Smooth muscle cell (in vitro differentiated cells): ENCODE measurements around the gene PPP6R2. TPM values are rescaled to one million over a fixed set of nuclear protein-coding genes. Genes with fewer than 3 reads are reported as not detected.

ENCODE experiments used
- DNase-seq: peaks from one replicate; lab custom pipeline; 2025; ENCODE audit not compliant: unreplicated experiment; lab: John Stamatoyannopoulos, UW
- H2AFZ ChIP-seq: fragments of 200-600 bp; sonication (generic); 2 replicates; pipeline ENCODE4 v1.6.0; 2016; ENCODE audit warnings: antibody characterized with exemption, low read depth, mild to moderate bottlenecking
- H3F3A ChIP-seq: fragments of 200-600 bp; sonication (generic); 2 replicates; pipeline ENCODE4 v1.6.0; 2017; ENCODE audit warnings: antibody characterized with exemption, low read depth
- H3K27ac ChIP-seq: fragments of 200-600 bp; sonication (generic); 2 replicates; pipeline ENCODE4 v1.5.1; 2016; ENCODE audit warnings: low read depth, mild to moderate bottlenecking
- H3K27me3 ChIP-seq: fragments of 200-600 bp; sonication (generic); 2 replicates; pipeline ENCODE4 v1.6.1; 2016; ENCODE audit warnings: low read depth, mild to moderate bottlenecking
- H3K36me3 ChIP-seq: fragments of 200-600 bp; sonication (generic); 2 replicates; pipeline ENCODE4 v1.5.1; 2016; ENCODE audit warnings: low read depth
- H3K4me1 ChIP-seq: fragments of 200-600 bp; sonication (generic); 2 replicates; pipeline ENCODE4 v1.5.1; 2016; ENCODE audit warnings: low read depth
- H3K4me2 ChIP-seq: fragments of 200-600 bp; sonication (generic); 2 replicates; pipeline ENCODE4 v1.6.0; 2016; ENCODE audit warnings: mild to moderate bottlenecking
- H3K4me3 ChIP-seq: fragments of 200-600 bp; sonication (generic); 2 replicates; pipeline ENCODE4 v1.5.1; 2016; ENCODE audit warnings: mild to moderate bottlenecking
- H3K79me2 ChIP-seq: fragments of 200-600 bp; sonication (generic); 2 replicates; pipeline ENCODE4 v1.6.0; 2016; ENCODE audit warnings: low read depth, mild to moderate bottlenecking
- H3K9ac ChIP-seq: fragments of 200-600 bp; sonication (generic); 2 replicates; pipeline ENCODE4 v1.6.0; 2016; ENCODE audit warnings: low read depth
- H3K9me3 ChIP-seq: fragments of 200-600 bp; sonication (generic); replicated peaks from 2 replicates; pipeline ENCODE4 v1.5.1; 2016; ENCODE audit warnings: low read depth
- H4K20me1 ChIP-seq: fragments of 200-600 bp; sonication (generic); 2 replicates; pipeline ENCODE4 v1.6.0; 2016; ENCODE audit warnings: low read depth
- WGBS: methylation state at CpG from one replicate; pipeline ENCODE4 v1.1.7; 2016; ENCODE audit warnings: low lambda C conversion rate; 5-methylcytosine and 5-hydroxymethylcytosine counted together
- polyA plus RNA-seq: library from polyadenylated mRNA; unstranded; fragments of >200 nt; fragmentation: Nextera tagmentation; extraction: Ambion mirVana; gene quantifications from 2 replicates; pipeline ENCODE4 v1.2.1, GENCODE V29; 2016
- total RNA-seq: library from RNA; depleted of rRNA; stranded (reverse); fragments of >200 nt; gene quantifications from 2 replicates; pipeline ENCODE4 v1.2.3, GENCODE V29; 2014
- TF ChIP-seq, protein P1 (sequence below): fragments of 200-600 bp; sonication (generic); IDR thresholded peaks from 2 replicates; pipeline ENCODE4 v1.5.1; 2017; ENCODE audit warnings: borderline replicate concordance, mild to moderate bottlenecking, antibody characterized with exemption; ENCODE audit not compliant: insufficient read depth, poor library complexity, severe bottlenecking

Gene PPP6R2
- total and polyA plus RNA-seq, 2 experiments from 2014 or later: 24.6 to 36.3 TPM

DNA sequence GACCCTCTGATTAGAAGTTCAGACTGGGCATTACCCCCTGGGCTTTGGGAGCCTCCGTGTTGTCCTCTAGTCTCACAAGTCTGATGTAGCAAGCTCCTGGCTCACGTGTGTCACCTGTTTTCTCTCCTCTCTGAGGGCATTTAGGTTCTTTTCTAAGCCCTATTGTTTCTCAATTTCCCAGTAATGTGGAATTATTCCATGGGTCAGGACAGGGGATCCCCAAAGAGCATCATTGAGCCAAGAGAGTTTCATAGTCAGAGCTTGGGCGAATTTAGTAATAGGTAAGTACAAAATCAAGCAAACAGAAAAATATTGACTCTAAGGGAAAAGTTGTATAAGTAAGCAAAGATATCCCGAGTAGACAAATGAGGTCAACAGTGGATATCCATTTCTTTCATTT lies 57.3 kb downstream of the PPP6R2 start:
- Histone ChIP-seq H3K4me1 (no peaks in the 10 kb centered on the region), H3K4me2 (no peak overlapping the region), H3K27me3 (no peaks in the 10 kb centered on the region), H3K36me3 (no peaks in the 10 kb centered on the region), H3F3A (no peaks in the 10 kb centered on the region), H2AFZ (no peak overlapping the region), H3K4me3 (no peak overlapping the region), H3K9ac (no peak overlapping the region), H3K27ac (no peak overlapping the region), H3K79me2 (peaks cover 3% of the 10 kb centered on the region), H4K20me1 (peaks cover 66% of the 10 kb centered on the region), H3K9me3 (no peaks in the 10 kb centered on the region)
- DNase-seq: no peak
- TF ChIP-seq, protein P1, sequence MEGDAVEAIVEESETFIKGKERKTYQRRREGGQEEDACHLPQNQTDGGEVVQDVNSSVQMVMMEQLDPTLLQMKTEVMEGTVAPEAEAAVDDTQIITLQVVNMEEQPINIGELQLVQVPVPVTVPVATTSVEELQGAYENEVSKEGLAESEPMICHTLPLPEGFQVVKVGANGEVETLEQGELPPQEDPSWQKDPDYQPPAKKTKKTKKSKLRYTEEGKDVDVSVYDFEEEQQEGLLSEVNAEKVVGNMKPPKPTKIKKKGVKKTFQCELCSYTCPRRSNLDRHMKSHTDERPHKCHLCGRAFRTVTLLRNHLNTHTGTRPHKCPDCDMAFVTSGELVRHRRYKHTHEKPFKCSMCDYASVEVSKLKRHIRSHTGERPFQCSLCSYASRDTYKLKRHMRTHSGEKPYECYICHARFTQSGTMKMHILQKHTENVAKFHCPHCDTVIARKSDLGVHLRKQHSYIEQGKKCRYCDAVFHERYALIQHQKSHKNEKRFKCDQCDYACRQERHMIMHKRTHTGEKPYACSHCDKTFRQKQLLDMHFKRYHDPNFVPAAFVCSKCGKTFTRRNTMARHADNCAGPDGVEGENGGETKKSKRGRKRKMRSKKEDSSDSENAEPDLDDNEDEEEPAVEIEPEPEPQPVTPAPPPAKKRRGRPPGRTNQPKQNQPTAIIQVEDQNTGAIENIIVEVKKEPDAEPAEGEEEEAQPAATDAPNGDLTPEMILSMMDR: no peak
- 97% methylated on average over 4 of the region's 4 CpGs for WGBS

DNA sequence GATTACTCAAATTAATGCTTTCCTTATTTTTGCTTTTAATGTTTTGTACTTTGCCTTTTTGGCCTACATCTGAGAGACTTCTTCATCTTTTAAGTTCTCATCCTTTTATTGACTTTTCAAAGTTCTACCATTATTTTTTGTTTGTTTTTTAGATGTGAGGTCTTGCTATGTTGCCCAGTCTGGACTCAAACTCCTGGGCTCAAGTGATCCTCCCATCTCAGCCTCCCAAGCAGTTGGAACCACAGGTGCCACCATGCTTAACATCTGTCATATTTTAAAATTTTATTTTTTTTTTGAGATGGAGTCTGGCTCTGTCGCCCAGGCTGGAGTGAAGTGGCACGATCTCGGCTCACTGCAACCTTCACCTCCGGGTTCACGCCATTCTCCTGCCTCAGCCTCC lies 57.8 kb downstream of the PPP6R2 start:
- Histone ChIP-seq H4K20me1 (peaks cover 64% of the 10 kb centered on the region), H3K36me3 (no peaks in the 10 kb centered on the region), H3K27me3 (no peaks in the 10 kb centered on the region), H3K27ac (no peak overlapping the region), H3K4me2 (no peak overlapping the region), H3F3A (no peaks in the 10 kb centered on the region), H3K9ac (no peak overlapping the region), H3K4me3 (no peak overlapping the region), H2AFZ (no peak overlapping the region), H3K9me3 (no peaks in the 10 kb centered on the region), H3K79me2 (peaks cover 3% of the 10 kb centered on the region), H3K4me1 (no peaks in the 10 kb centered on the region)
- no peak for DNase-seq
- TF ChIP-seq, protein P1: no peak
- 100% methylated on average over 5 of the region's 5 CpGs for WGBS

DNA sequence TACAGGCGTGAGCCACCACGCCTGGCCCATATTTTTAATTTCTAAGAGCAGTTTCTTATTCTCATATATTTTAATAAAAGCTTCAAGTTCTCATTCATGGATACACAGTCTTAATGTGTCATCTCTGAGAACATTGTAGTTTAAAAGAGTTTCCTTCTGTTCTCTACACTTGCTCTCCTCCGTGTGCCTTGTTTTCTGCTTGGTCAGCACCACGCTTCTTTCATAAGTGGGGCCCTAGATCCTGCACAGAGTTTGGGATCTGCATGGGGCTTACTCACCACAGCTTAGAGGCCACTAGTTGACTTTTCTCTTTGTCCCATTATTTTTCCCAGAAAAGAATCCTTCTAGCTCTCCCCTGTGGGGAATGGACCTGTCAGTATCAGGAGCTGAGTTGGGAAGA lies 58.8 kb downstream of the PPP6R2 start:
- peaks cover 62% of the 10 kb centered on the region for H4K20me1 ChIP-seq
- H3K9ac ChIP-seq: no peak overlapping the region
- DNase-seq: no peak
- no peak overlapping the region for H3K4me3 ChIP-seq
- no peak overlapping the region for H3K27ac ChIP-seq
- TF ChIP-seq, protein P1: no peak
- no peak overlapping the region for H2AFZ ChIP-seq
- 83% methylated on average over 4 of the region's 4 CpGs for WGBS
- H3K4me1 ChIP-seq: no peaks in the 10 kb centered on the region
- H3K79me2 ChIP-seq: peaks cover 3% of the 10 kb centered on the region
- no peak overlapping the region for H3K4me2 ChIP-seq
- no peaks in the 10 kb centered on the region for H3F3A ChIP-seq
- no peaks in the 10 kb centered on the region for H3K27me3 ChIP-seq
- H3K9me3 ChIP-seq: no peaks in the 10 kb centered on the region
- H3K36me3 ChIP-seq: no peaks in the 10 kb centered on the region

DNA sequence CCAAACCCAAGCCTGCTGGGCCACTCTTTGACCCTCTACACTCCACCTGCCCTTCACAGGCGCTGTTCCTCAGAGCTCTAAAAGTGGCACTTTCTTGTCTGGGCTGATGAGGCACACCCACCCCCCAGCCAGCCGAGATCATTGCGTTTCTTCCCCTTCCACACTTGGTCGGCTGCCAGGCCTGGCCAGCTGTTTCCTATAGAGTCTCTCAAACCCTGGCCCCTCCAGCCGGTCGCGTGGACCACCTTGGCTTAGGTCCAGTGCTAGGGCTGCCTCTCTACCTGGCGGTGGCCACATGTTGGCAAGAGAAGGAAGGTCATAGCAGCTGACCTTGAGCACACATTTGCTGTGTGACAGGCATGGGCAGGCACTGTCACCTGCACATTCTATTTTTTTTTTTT lies 60.6 kb downstream of the PPP6R2 start:
- Histone ChIP-seq H3K27ac (no peak overlapping the region), H3K4me3 (no peak overlapping the region), H3K9me3 (no peaks in the 10 kb centered on the region), H4K20me1 (peaks cover 54% of the 10 kb centered on the region), H3K4me2 (no peak overlapping the region), H3K9ac (no peak overlapping the region), H3K27me3 (no peaks in the 10 kb centered on the region), H3K4me1 (no peaks in the 10 kb centered on the region), H3F3A (no peaks in the 10 kb centered on the region), H3K36me3 (no peaks in the 10 kb centered on the region), H2AFZ (no peak overlapping the region), H3K79me2 (peaks cover 3% of the 10 kb centered on the region)
- 93% methylated on average over 8 of the region's 8 CpGs for WGBS
- no peak for DNase-seq
- TF ChIP-seq, protein P1: no peak
